Measurements from ENCODE around the gene C12orf42.

The C12orf42 gene

DNA sequence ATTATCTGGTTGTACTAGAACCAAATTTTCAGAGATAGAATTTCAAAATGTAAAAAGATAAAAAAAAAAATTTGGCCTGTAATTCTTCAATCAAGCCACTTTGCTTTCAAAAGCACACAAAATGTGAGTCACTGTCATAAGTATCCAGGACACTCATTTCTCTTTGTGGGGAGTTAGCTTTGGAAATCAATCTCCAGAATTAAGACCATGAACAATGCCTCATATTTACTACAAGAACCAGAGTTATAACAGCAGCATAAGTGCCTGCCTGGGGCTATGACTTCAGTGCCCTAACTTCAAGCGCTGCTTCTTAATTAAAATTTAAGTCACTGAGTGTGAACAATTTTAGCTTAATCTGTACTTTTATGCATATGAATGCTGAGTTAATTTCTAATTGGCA, 162.1 kb downstream of the C12orf42 start:
- no peak for ATAC-seq

DNA sequence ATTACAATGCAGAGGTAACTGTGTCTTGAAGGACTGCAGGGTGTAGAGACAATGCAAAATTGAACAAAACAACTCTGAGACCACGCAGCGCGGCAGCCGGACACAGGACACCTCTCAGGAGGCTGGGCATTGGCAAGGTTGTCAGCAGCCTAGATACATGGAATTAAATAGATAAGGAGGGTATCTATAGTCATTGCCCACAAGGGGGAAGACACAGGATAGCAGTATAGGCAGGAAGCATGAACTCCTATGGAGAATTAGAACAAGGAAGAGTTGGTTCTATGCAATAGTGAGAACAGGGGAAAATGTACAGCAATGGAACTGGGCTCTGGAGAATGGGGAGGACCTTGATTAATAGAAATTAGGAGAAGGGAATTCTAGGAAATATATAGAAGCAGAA, 164.1 kb downstream of the C12orf42 start:
- ATAC-seq, result no peak

DNA sequence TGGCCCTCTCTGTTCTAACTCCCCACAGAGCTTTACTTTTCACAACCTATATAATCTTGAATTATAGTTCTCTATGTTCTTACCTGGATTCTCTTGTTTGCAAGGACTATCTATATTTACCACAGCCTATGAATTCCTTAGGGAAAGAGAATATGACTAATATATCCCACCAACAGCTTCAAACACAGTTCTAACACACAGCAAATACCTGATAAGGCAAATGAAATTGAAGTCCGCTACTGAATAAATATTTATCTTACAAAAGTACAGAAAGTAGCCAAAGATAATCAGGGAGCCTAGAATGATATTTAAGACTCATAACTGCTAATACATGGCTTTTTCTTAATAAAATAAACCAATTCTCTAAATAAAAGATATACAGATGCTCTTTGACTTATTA, 165.1 kb downstream of the C12orf42 start:
- ATAC-seq, result no peak

DNA sequence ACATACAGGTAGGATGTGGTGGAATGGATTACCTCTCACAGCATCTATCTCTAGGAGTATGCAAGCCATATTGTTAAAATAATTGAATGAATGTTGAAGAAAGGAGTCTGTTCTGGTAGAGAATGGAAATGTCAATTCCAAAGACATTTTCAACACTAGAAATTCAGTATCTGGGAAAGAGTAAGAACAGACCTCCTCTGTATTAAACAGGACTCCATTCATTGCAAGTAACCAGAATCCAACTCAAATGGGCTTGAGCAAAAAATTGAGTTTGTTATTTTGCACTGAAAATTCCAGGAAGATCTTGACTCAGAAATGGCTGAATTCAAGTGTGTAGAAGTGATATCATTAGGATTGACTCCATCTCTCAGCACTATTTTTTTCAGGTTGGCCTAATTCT, 168.1 kb downstream of the C12orf42 start:
- ATAC-seq, result no peak

DNA sequence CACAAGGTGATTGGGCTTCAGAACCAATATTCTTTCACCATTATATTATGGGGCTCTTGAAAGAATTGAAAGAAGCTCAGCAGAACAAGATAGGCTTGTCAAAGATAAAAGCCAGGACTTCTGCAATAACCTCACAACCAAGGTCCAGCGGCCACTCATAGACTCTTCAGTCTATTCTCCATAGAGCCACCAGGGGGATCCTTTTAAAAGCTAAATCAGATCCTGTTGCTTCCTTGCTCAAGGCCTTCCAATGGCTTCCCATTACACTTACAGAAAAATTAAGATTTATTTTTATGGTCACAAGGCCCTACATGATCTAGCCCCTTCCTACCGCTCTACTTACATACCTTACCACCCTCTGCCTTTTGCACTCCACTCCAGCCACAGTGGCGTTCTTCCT, 169.6 kb downstream of the C12orf42 start:
- ATAC-seq, result no peak

DNA sequence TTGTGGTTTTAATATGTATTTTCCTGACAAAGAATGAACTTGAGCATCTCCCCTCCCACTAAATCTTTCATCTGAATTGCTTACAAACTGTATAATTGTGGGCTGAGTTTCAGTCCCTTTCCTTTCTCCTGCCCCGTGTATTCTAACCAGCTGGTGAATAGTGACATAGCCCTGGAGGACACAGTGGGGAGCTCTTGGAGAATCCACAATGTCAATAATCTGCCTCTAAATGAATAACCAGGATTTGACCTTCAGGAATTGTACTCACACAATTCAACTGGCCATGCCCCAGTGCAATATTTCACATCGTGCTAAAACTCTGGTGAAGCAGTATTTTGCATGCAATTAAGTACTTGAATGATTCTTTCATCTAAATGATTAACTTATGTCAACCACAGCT, 177.2 kb downstream of the C12orf42 start:
- no peak for ATAC-seq

DNA sequence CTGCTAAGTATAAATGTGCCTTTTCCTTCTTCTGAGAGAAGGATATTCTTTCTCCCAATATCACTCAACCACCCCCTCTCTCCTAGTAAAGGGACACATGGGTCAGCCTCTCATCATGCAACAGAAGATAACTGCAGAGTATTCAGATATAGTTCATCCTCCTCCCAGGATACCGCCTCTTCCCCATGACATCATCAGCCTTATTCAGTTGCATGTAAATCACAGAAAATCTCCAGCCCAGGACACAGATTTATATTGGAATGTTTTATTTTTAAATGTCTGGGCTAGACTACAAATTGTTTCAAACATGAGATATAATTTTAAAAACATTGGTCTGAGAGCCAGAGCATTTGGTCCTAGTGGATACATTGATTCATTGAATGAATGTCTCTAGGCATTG, 178.5 kb downstream of the C12orf42 start:
- ATAC-seq, result no peak

DNA sequence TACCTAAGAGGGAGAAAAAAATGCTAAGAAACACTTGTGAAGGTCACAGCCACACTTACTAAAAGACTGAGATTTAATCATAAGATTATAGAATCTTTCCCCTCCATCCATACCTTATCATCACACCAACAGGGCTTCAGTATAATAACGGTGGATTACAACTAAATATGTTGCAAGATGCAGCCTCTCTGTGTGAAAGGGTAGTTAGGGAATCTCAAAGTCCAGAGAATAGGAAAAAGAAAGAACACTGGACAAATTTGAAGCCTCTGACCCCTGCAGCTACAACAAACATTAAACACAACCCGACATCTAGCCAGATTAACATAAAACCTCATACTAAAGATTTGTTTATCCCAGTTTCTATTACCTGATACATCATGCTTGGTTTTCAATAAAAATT, 181.0 kb downstream of the C12orf42 start:
- no peak for ATAC-seq

DNA sequence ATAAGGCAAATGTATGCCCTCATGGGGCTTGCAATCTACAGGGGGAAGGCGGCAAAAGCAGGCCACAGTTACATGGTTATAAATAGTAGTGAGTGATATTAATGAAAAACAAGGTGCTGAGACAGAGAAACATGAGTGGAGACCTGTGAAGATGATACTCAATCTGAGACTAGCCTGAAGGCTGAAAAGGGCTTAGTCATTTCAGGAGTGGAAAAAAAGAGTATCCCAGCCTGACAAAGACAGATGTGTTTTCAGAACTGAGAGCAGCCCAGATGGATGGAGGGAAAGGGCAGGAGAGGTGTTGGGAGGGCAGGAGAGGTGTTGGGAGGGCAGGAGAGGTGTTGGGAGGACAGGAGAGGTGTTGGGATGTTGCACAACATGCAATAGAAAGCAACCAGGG, 181.9 kb downstream of the C12orf42 start:
- peak; percentile 45 to 55 for ATAC-seq

DNA sequence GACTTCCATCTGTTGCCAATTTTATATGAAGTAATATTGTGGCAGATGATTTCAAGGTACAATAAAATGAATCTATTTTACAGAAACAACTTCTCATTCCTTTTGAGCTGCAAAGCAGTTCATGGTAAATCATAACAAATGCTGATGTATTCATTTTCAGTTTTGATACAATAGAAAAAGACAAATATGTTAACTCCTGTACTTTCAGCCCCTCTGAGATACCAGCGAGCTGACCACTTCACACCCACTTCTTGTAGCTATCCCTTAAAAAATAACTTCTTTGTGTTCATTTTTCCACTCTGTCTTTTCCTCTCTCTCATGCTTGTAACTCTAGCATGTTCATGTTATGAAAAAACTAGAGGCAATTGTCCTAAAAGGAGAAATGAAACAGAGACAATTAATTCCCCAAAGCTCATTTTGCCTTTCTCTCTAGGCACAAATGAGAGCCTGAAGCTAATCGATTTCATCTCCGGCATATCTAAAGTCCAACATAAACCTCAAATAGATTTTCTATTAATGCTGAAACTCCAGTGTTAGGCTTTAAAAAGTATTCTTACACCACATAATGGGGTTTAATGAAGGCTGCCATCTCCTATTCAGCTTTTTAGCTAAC, 182.9 kb downstream of the C12orf42 start:
- no peak for ATAC-seq

DNA sequence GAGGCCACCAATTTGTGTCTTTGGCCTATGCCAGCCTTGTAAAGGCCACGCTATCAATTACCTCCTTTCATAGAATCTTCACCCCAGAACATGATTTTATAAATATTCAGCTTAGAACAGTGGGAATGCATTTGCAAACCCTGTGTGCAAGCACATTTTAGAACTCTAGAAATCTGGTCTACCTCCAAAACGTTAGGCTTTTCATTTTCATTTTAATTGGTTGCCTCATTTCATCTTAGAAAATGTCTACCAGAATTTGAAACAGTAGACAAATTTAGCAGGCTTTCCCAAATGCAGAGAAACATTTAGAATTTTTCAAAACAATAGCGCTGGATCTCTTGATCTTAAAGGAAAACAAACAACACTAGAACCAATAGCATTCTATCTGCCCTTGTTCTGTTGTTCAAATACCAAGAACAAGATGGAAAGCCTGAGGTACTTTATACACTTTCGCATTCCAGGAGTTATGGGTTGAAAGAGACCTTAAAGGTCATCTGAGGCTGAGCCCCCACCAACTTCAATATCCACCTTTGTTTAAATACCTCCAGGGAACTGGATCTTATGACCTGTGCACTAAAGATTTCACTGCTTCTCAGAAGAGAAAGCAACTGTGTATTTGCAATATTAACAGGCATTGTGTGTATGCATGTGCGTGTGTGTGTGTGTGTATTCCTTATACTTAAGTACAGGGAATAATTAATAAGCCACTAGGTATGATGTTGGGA, 185.1 kb downstream of the C12orf42 start:
- no peak for ATAC-seq

DNA sequence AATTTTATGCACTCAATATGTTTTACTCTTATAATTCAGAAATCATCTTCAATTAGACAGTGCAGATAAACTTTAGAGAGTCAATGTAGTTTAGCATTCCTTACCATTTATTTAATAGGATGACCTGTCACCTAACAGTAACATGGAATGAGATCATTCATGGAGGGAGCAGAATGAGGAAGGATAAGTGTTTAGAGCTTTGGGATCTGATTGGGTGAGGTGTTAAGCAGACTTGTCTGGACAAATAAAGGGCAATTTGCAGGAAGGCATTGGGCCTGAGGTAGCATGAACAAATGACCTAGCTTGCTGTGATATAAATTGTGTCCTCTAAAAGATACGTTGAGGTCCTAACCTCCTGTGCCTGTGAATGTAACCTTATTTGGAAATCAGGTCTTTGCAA, 187.4 kb downstream of the C12orf42 start:
- ATAC-seq, result no peak

DNA sequence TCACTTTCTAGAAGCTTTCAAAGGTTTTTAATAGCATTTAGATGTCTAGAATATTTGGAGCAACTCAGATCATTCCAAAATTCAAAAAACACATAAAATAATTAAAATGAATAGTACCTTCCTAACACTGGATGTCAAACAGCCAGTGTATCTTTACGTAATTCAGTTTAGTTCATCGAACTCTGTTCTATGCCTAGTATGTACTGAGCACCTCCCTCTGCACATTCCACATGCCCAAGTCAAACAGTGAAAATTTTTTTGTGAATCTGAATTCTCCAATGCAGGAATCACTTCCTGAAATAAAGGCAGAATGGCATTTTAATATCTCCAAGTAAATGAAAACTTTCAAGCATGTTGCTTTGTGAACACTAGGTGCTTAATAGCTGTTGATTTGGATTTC, 192.3 kb downstream of the C12orf42 start:
- no peak for ATAC-seq

DNA sequence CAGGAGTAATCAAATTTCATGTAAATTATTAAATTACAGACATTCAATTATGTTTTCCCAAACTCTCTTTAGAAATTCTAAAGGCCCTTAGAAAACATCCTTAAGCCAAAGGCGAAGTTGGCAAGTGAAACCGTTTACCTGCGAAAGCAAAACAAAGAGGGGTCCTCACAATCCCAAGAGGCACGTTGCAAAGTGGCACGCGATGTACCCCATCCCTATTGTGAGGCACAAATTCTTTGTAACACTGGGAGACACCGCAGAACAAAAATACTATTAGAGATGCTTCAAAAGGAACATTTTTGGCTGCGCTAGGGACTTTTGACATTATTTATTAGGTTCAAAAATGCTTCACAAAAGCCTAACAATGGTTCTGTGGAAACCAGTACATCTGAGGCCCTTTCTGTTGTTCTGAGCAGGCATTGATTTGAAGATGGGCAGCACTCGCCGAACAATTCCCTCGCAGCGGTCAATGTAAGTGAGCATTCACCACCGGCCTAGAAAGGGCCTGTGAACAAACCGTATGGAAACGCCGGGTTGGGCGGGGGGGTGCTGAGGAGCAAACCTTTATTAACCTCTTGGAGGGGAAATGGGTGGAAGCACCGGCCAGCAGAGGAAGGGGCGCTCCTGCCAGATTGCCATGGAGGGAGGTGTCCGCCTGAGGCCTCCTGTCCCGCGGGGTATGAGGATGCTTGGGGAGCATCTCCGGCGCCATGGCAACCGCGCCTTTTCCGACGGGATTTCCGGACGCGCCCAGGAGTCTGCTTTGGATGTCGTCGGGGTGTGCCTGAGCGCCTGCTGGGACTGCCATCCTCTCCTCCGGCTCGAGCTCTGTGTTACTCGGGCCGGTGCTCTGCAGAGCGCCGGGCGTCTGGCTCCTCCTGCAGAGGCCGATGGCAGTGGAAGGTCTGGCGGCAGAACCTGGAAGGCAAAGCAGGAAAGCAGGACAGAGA, 193.9 kb downstream of the C12orf42 start:
- ATAC-seq, result no peak

DNA sequence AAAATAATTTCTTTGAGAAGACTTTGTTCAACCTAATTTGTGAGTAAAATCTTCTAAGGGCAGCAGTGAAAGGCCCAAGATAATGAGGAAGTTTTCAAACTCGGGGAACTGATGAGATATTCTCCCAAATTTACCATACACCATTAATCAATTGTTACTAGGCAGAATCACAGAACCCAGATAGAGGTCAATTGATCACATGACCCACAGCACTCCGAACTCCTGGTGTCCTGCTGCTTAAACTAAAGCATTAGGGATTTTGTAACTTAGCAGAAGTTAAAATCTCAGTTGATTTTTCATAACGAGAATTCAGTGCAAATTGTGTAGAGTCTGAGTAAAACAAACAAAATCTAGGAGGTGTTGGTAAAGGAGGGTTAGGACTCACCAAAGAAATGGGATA, 207.8 kb downstream of the C12orf42 start:
- ATAC-seq, result no peak

DNA sequence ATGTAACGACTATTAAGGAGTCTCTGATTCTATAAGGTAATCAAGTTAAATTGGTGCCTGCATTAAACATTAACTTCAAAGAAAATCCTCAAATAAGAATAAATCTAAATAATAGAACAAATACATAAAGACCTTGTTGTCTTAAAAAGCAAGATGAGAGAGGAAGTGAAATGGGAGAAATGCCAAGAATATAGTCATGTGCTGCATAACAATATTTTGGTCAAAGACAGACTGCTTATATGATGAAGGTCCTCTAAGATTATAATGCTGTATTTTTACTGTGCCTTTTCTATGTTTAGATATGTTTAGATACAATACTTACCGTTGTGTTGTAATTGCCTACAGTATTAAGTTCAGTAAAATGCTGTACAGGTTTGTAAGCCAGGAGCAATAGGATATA, 213.6 kb downstream of the C12orf42 start:
- ATAC-seq, result no peak

DNA sequence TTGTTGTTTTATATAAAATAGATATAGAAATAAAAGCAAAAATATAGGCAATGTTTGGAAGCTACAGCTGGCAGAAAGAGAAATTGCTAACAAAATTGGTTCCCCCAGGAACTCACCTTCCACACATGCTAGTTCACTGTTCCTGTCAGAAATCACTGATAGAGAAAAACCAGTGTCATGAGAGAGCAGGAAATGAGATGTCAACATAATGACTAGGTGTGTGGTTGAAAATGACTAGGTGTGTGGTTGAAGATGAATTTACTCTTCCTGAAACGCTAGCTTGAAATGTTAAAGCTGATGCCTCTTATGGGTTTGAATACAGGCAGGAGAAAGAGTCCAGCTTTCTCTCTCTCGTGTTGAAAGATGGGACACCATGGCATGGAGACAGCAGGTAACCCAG, 216.3 kb downstream of the C12orf42 start:
- ATAC-seq, result peak; percentile 83 to 84

DNA sequence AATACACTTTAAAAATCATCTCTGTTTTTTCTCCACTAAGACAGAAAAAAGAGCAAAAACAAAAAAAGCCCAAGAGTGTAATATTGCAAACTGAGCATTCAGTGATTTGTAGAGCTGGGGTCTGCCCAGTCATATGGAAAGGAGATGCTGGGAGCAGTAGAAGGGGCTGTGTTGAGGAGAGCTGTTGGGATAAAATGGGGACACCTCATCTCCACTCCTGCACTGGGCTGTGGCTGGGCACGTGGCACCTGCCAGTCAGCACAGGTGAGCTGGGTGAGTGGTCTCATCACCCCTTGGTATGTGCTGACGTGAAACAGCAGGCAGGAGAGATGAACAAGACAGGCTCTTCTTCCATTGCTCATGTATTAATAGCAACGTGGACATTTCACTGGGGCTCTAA, 217.4 kb downstream of the C12orf42 start:
- no peak for ATAC-seq

DNA sequence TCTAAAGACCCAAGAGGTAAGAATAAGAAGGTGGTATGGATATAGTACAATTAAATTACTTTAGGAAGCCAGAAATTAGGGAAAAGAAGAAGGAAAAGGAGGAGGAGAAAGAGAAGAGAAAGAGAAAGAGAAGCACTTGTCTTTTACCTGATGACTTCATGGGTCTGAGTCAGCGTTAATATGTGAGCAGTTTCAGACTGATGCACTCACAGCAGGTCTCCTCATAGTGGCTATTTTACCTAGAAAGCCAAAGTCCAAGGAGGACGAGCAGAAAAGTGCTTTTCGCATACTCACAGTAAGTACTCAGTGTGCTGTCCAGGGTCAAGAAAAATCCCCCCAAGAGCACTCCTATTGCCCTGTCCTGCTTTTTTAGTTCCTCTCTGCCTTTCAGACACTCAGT, 222.1 kb downstream of the C12orf42 start:
- no peak for ATAC-seq

DNA sequence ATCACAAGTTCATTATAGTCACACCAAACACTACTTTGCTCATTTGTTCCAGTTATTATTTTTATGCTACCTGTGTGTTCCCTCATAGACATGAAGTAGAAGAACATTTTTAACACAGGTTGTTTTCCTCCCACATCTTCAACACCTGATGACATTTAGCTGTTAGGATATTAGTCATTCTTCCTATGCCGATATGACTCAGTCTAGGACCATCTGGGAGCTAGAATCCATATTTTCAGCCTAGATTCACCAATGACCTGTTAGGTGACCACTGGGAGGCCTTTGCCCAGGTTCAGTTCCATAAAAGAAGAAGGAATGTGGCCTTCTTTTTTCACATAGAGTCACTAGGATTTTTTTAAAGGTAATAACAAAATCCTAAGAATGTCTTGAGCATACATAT, 222.8 kb downstream of the C12orf42 start:
- ATAC-seq, result no peak

DNA sequence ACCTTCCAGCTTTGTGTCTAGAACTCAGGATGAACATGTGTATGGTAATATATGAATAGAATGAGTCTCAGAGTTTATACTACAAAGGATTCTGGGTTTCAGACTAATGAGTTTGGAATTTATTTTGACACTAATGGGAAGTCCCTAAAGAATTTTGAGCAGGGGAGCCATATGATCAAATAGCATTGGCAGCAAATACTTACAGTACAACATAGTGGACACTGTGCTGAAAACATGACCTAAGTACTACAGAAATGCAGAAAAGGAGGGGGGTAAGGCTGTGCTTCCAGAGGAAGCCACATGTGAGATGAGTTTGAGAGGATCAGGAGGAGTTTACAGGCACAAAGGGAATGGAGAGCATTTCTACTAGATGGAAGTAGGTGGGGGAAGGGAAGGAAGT, 225.8 kb downstream of the C12orf42 start:
- ATAC-seq, result no peak

DNA sequence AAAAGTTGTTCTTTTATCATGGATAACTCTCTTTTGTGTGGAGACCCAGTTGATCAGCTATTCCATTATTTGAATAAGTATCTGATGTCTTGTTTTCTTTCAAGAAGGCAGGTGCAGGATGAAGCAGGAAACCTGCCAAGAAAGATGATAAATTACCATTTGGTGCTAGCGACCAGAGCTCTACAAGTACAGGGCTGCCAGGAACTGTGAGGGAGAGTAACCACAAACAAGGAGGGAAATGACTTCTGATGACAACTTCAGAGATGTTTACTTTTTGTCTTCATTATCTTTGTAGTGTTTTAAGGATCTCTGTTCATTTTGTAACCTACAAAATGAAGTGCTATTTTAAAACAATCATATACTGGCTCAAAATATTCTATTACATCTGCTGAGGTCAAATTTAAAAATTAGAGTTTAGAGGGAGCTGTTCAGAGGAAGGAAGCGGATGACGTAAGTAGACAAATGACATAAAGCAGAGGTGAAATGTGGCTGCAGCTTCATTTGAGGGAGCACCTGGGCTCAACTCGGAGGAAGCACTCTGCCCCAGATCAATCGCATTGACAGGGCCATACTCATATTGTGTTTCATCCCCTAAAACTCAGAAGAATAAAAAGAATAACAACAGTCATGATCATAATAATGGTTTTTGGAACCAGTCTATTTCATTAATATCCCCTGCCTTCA, 226.8 kb downstream of the C12orf42 start:
- no peak for ATAC-seq

DNA sequence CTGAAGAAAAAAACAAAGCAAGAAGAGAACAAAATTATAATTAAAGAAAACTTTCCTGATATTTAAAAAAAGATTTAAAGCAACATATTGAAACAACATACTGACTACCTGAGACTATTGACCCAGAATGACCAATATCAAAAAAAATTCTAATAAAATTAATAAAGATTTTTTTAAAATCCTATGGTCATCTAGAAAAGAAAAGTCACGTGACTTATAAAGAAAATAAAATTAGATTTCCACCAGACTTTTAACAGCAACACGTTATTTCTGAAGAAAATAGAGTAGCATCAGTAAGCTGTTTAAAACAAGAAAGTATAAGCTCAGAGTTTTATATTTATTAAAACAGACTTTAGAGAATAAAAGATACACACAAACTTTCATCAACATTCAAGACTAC, 238.0 kb downstream of the C12orf42 start:
- no peak for ATAC-seq

Data from activated CD4-positive, CD25-positive, alpha-beta regulatory T cell treated with anti-CD3 and anti-CD28 coated beads, Interleukin-2, amount 50 U/mL, for 24 hours (primary cell).